Measurements from ENCODE around the gene MUSK. TPM values are rescaled to one million over a fixed set of nuclear protein-coding genes. Genes with fewer than 3 reads are reported as not detected.
"Not testable (repeated sequence)": the region's sequence is repeated elsewhere in the genome, so short reads cannot be mapped to it uniquely, and the experiment has no call there.

MUSK gene
- polyA plus RNA-seq, 1 donor: 14.6 TPM

GRCh38 chr9:110695846-110696245 is 27.3 kb downstream of the MUSK start:
- not testable (repeated sequence) for DNase-seq (ENCODE audit: low read depth)

GRCh38 chr9:110700953-110701352 is 32.4 kb downstream of the MUSK start:
- DNase-seq (ENCODE audit: low read depth): no peak

GRCh38 chr9:110703669-110704068 is 35.1 kb downstream of the MUSK start:
- no peak for DNase-seq (ENCODE audit: low read depth)

- no peak for DNase-seq (ENCODE audit: low read depth)
Observed at GRCh38 chr9:110707419-110707818, 38.8 kb downstream of the MUSK start.

GRCh38 chr9:110710420-110710819 is 41.8 kb downstream of the MUSK start:
- no peak for DNase-seq (ENCODE audit: low read depth)

- DNase-seq (ENCODE audit: low read depth): no peak
Observed at GRCh38 chr9:110712955-110713354, 44.4 kb downstream of the MUSK start.

GRCh38 chr9:110714314-110714713 is 45.7 kb downstream of the MUSK start:
- no peak for DNase-seq (ENCODE audit: low read depth)

GRCh38 chr9:110728058-110728457 is 59.5 kb downstream of the MUSK start:
- DNase-seq (ENCODE audit: low read depth): no peak

- no peak for DNase-seq (ENCODE audit: low read depth)
Observed at GRCh38 chr9:110729641-110730040, 61.0 kb downstream of the MUSK start.

- no peak for DNase-seq (ENCODE audit: low read depth)
Observed at GRCh38 chr9:110731437-110732028, 62.9 kb downstream of the MUSK start.

GRCh38 chr9:110738982-110739381 is 70.4 kb downstream of the MUSK start:
- no peak for DNase-seq (ENCODE audit: low read depth)

- no peak for DNase-seq (ENCODE audit: low read depth)
Observed at GRCh38 chr9:110742741-110743371, 74.3 kb downstream of the MUSK start.

GRCh38 chr9:110744715-110745384 is 76.3 kb downstream of the MUSK start:
- DNase-seq (ENCODE audit: low read depth): no peak

GRCh38 chr9:110745676-110746075 is 77.1 kb downstream of the MUSK start:
- no peak for DNase-seq (ENCODE audit: low read depth)

GRCh38 chr9:110746211-110746930 is 77.8 kb downstream of the MUSK start:
- DNase-seq (ENCODE audit: low read depth): no peak

- DNase-seq (ENCODE audit: low read depth): no peak
Observed at GRCh38 chr9:110748251-110748893, 79.8 kb downstream of the MUSK start.

- no peak for DNase-seq (ENCODE audit: low read depth)
Observed at GRCh38 chr9:110750272-110750671, 81.7 kb downstream of the MUSK start.

- DNase-seq (ENCODE audit: low read depth): no peak
Observed at GRCh38 chr9:110751971-110752370, 83.4 kb downstream of the MUSK start.

GRCh38 chr9:110752766-110753165 is 84.2 kb downstream of the MUSK start:
- DNase-seq (ENCODE audit: low read depth): no peak

GRCh38 chr9:110753731-110754231 is 85.2 kb downstream of the MUSK start:
- DNase-seq (ENCODE audit: low read depth): no peak

GRCh38 chr9:110755179-110755578 is 86.6 kb downstream of the MUSK start:
- DNase-seq (ENCODE audit: low read depth): no peak

GRCh38 chr9:110758201-110758600 is 89.6 kb downstream of the MUSK start:
- no peak for DNase-seq (ENCODE audit: low read depth)

Data from forelimb muscle (tissue), 1 donor.